ENCODE data around the gene TSKU.

DNA sequence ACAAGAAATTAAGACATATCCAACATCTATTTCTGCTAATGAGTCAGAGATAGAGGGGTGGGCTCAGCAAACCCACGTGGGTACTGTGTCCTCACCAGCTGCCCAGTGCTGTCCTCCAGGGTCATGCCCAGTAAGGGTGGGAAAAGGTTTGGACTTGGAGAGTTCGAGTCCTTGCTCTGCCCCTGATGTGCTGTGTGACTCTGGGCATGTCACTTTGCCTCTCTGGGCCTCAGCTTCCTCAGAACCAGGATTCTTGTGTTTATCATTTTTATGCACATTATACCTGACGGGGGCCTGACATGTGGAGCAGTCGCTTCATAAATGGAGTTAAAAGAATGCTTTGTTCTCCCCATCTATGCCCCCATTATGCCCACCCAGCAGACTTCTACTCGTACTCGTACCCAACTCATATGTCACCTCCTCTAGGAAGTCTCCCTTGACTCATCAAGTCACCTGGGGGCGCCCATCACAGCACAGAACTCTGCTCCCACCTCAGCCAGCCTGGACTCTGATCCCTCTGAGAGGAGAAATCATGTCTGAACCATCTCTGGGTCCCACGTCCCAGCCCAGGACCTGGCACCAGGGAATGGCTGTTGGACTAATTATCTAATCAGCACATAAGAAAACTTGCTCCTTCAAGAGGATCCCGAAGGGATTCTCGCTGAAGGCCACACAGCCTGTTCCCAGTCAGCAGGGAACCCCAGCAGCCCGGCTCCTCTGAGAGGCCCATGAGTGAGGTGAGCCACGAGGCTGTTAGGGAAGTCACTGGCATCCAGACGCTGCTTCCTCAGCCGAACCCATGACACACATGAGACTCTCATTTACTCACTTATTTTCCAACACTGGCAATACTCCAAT is 38.7 kb upstream of the TSKU start:
- TF ChIP-seq, protein P1, sequence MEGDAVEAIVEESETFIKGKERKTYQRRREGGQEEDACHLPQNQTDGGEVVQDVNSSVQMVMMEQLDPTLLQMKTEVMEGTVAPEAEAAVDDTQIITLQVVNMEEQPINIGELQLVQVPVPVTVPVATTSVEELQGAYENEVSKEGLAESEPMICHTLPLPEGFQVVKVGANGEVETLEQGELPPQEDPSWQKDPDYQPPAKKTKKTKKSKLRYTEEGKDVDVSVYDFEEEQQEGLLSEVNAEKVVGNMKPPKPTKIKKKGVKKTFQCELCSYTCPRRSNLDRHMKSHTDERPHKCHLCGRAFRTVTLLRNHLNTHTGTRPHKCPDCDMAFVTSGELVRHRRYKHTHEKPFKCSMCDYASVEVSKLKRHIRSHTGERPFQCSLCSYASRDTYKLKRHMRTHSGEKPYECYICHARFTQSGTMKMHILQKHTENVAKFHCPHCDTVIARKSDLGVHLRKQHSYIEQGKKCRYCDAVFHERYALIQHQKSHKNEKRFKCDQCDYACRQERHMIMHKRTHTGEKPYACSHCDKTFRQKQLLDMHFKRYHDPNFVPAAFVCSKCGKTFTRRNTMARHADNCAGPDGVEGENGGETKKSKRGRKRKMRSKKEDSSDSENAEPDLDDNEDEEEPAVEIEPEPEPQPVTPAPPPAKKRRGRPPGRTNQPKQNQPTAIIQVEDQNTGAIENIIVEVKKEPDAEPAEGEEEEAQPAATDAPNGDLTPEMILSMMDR (conservative IDR thresholded peaks at IDR 0.05; ENCODE audit: low read length) = no peak
- TF ChIP-seq EZH2phosphoT487 (IDR thresholded peaks at IDR 0.05; ENCODE audit: borderline replicate concordance, low read depth, low read length) = no peak

Data from OCI-LY7 (cell line).